Left colon (tissue), 2 donors: ENCODE results near the gene POLE. TPM values are rescaled to one million over a fixed set of nuclear protein-coding genes. Genes with fewer than 3 reads are reported as not detected.

Source experiments
- ATAC-seq: fragments of 200-7000 bp; cut with Tn5 transposase; one replicate; pipeline ENCODE4 v1.9.1; 2020; ENCODE audit warnings: mild to moderate bottlenecking, moderate library complexity
- DNase-seq, 2 donors: peaks; one replicate each; pipeline ENCODE4 v3.0.0-alpha.2; 2020
- intact Hi-C, 2 donors: fragments of 100-400 bp; cut with DNase I in 1 of 2; cut with micrococcal nuclease in 1 of 2; formaldehyde crosslinking; loops; one replicate each; pipeline versions ENCODE4 v1.11.2 to v1.14.0; 2022; cut with DNase I, micrococcal nuclease
- total RNA-seq, 2 donors: library from RNA; stranded (reverse); fragmentation: NEBNext Ultra II Directional; extraction: Animal tissue kit (Norgen Biotek cat#: 25700); gene quantifications; one replicate each; pipeline ENCODE4 v1.2.1, GENCODE V29; 2021
- donor health status: DM: no; HTN: no; CAD: no.
- donor health status: DM: yes; HTN: yes; CAD: no.

The POLE gene
- total RNA-seq, 2 donors from 2014 or later, result 38.3 to 57.6 TPM

- DNase-seq, result no peak
- no peak for ATAC-seq
- intact Hi-C loops, result no loop called here
Measured at GRCh38 chr12:132661972-132662371, 25.2 kb downstream of the POLE start.

GRCh38 chr12:132660996-132661395 lies 26.1 kb downstream of the POLE start:
- DNase-seq (no peak), ATAC-seq (no peak)
- intact Hi-C loops, result no loop called here

- no peak for DNase-seq
- intact Hi-C loops, result no loop called here
- ATAC-seq, result no peak
Measured at GRCh38 chr12:132660052-132660451, 27.1 kb downstream of the POLE start.

- no peak for ATAC-seq
- intact Hi-C loops, result no loop called here
- DNase-seq, result no peak
Measured at GRCh38 chr12:132659146-132659545, 28.0 kb downstream of the POLE start.

GRCh38 chr12:132658149-132658894 lies 28.8 kb downstream of the POLE start:
- no peak for DNase-seq
- no peak for ATAC-seq
- intact Hi-C loops, result no loop called here

- DNase-seq (no peak), ATAC-seq (no peak)
- intact Hi-C loops, result no loop called here
Measured at GRCh38 chr12:132657004-132657727, 30.0 kb downstream of the POLE start.

- DNase-seq, result no peak
- no peak for ATAC-seq
- intact Hi-C loops, result no loop called here
Measured at GRCh38 chr12:132653567-132654290, 33.4 kb downstream of the POLE start.

GRCh38 chr12:132651444-132652100 lies 35.6 kb downstream of the POLE start:
- ATAC-seq (no peak), DNase-seq (no peak)
- intact Hi-C loops, result no loop called here

- DNase-seq (peak; percentile 63 to 73), ATAC-seq (peak; percentile 97)
- intact Hi-C loops, result no loop called here
Measured at GRCh38 chr12:132649226-132649945, 37.8 kb downstream of the POLE start.

- DNase-seq (no peak), ATAC-seq (peak; percentile 10)
- intact Hi-C loops, result no loop called here
Measured at GRCh38 chr12:132648616-132649225, 38.4 kb downstream of the POLE start.

GRCh38 chr12:132647858-132648257 lies 39.3 kb downstream of the POLE start:
- intact Hi-C loops, result no loop called here
- ATAC-seq (no peak), DNase-seq (no peak)

- DNase-seq, result no peak
- intact Hi-C loops, result no loop called here
- no peak for ATAC-seq
Measured at GRCh38 chr12:132646850-132647249, 40.3 kb downstream of the POLE start.

- DNase-seq, result no peak
- no peak for ATAC-seq
- intact Hi-C loops, result no loop called here
Measured at GRCh38 chr12:132642846-132643835, 44.0 kb downstream of the POLE start.

GRCh38 chr12:132641811-132642650 lies 45.1 kb downstream of the POLE start:
- ATAC-seq (no peak), DNase-seq (no peak)
- intact Hi-C loops, result no loop called here

GRCh38 chr12:132640936-132641335 lies 46.2 kb downstream of the POLE start:
- ATAC-seq (no peak), DNase-seq (no peak)
- intact Hi-C loops, result no loop called here

GRCh38 chr12:132639956-132640520 lies 47.1 kb downstream of the POLE start:
- ATAC-seq, result no peak
- intact Hi-C loops, result no loop called here
- no peak for DNase-seq
